Peyer's patch (tissue), 4 donors: ENCODE measurements around the gene SCYGR6. TPM values are rescaled to one million over a fixed set of nuclear protein-coding genes. Genes with fewer than 3 reads are reported as not detected.
A peak's percentile ranks its signal among the peaks of the same experiment; 100 is the strongest.

Experiments
- DNase-seq, 3 donors: peaks; one replicate each; pipeline ENCODE4 v3.0.0-alpha.2; 2017 to 2019
- H3K27ac ChIP-seq, 4 donors: fragments of 200-600 bp; sonication (generic); one replicate each; pipeline ENCODE4 v1.5.1; 2016 to 2019
- H3K27me3 ChIP-seq, 2 donors: fragments of 200-600 bp; sonication (generic); one replicate each; pipeline ENCODE4 v1.5.1; 2019
- H3K36me3 ChIP-seq, 3 donors: fragments of 200-600 bp; sonication (generic); one replicate each; pipeline ENCODE4 v1.5.1; 2016 to 2019
- H3K4me1 ChIP-seq, 4 donors: fragments of 200-600 bp; sonication (generic); one replicate each; pipeline ENCODE4 v1.5.1; 2016 to 2019
- H3K4me3 ChIP-seq, 4 donors: fragments of 200-600 bp; sonication (generic); 1 replicate in 3 of 4; 2 replicates in 1 of 4; pipeline ENCODE4 v1.5.1; 2016 to 2019; ENCODE audit warnings: mild to moderate bottlenecking in 1 of 4
- H3K9me3 ChIP-seq, 4 donors: fragments of 200-600 bp; sonication (generic); one replicate each; pipeline ENCODE4 v1.5.1; 2016 to 2019; ENCODE audit warnings: mild to moderate bottlenecking in 1 of 4
- POLR2A ChIP-seq, 2 donors: fragments of 450-650 bp; IDR thresholded peaks; one replicate each; pipeline ENCODE4 v1.5.1; 2017; ENCODE audit warnings: antibody characterized with exemption in 2 of 2, mild to moderate bottlenecking in 2 of 2, moderate library complexity in 2 of 2
- total RNA-seq, 4 donors: library from RNA; depleted of rRNA; stranded (reverse); fragments of >200 nt; gene quantifications; one replicate each; pipeline ENCODE4 v1.1.0, GENCODE V29; 2016
- TF ChIP-seq, protein P1 (sequence below), 6 experiments: fragments of 450-650 bp in 4 of 6; fragments of 200-600 bp in 2 of 6; sonication (generic) in 1 of 6; IDR thresholded peaks; one replicate each; pipeline ENCODE4 v1.5.1; 2017 to 2019; ENCODE audit warnings: antibody characterized with exemption in 6 of 6, mild to moderate bottlenecking in 3 of 6, moderate library complexity in 1 of 6

The SCYGR6 gene
- total RNA-seq, 4 donors from 2014 or later, result not detected

DNA sequence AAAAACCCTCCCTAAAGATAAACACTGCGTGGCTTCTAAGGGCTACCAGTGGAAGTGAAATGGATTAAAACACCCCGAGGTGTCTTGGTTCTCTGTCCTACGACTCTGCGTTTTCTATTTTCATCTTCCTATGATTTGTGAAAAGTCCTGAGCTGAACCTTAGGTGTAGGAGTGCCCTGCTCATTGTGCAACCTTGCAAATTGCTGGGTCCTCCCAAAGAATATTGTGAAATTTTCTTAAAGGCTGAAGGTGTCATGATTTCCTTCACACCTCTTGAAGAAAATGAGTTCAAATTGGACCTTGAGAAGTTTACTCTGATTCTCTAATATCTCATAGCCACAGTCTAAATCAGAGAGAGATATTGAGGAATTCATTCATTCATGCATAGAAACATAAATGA lies 4.9 kb downstream of the SCYGR6 start:
- H3K36me3 ChIP-seq, result no peaks in the 10 kb centered on the region
- no peaks in the 10 kb centered on the region for H3K27me3 ChIP-seq
- no peak for DNase-seq
- no peak overlapping the region for H3K27ac ChIP-seq
- H3K4me1 ChIP-seq, result peaks cover 0 to 15% (median 0%) of the 10 kb centered on the region in 4 donors
- H3K9me3 ChIP-seq, result no peaks in the 10 kb centered on the region
- TF ChIP-seq POLR2A (IDR thresholded peaks at IDR 0.05), result no peak
- TF ChIP-seq, protein P1, sequence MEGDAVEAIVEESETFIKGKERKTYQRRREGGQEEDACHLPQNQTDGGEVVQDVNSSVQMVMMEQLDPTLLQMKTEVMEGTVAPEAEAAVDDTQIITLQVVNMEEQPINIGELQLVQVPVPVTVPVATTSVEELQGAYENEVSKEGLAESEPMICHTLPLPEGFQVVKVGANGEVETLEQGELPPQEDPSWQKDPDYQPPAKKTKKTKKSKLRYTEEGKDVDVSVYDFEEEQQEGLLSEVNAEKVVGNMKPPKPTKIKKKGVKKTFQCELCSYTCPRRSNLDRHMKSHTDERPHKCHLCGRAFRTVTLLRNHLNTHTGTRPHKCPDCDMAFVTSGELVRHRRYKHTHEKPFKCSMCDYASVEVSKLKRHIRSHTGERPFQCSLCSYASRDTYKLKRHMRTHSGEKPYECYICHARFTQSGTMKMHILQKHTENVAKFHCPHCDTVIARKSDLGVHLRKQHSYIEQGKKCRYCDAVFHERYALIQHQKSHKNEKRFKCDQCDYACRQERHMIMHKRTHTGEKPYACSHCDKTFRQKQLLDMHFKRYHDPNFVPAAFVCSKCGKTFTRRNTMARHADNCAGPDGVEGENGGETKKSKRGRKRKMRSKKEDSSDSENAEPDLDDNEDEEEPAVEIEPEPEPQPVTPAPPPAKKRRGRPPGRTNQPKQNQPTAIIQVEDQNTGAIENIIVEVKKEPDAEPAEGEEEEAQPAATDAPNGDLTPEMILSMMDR (IDR thresholded peaks at IDR 0.05), result no peak
- H3K4me3 ChIP-seq, result no peak overlapping the region

DNA sequence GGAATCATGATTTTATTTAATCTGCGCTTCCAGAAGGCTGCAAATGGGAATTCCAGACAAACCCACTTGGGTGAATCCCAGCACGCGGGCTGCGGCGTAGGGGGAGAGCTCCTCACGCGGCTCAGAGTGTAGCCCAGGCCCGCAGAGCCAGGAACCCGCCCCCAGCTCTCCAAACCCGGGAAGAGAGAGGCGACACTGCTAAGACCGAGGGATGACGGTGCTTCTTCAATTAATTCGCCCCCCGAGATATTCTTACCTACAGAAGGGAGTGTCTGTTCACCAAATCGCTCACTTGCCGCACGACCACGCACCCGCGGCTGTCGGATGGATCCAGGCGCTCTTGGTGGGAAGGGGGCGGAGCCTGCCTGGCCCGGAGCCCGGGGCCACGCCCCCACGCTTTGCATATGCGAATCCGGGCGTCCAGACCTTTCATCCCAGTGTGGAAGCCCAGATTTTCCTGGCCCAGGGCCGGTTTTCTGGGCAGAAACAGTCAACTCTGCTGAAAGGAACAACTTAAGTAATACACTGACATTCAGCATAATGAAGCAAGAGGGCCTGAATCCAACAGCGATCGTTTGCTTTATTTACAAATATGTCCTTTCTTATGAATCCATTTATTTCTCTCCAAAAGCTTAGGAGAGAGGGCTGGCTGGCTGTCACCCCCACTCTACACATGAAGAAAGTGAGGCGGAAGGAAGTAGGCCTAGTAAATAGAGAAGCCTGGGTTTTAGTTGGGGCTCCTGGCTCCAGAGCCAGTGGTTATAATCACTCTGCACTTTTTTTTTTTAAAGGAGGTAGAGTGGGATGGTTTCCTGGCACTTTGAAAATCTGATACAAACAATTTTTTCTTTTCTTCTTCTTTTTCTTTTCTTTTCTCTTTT lies 6.6 kb downstream of the SCYGR6 start, which contains the start of gene SLC19A3:
Gene SLC19A3, minus strand, starts transcription at position 342 of the 881 bp plus-strand sequence. CDS start 15,710 bp downstream, outside the sequence.
- Histone ChIP-seq H3K27ac (peak within 1 kb of the TSS in 3 of 4 donors; percentile 25 to 59 (median 48)), H3K9me3 (no peaks in the 10 kb centered on the region), H3K4me3 (peak within 1 kb of the TSS in 3 of 4 donors; percentile 31 to 66 (median 56)), H3K4me1 (peaks cover 0 to 15% (median 0%) of the 10 kb centered on the region in 4 donors), H3K36me3 (no peaks in the 10 kb centered on the region), H3K27me3 (no peaks in the 10 kb centered on the region)
- peak; percentile 45 to 94 (median 92) for DNase-seq
- peak in 1 of 2 donors; percentile 39 for TF ChIP-seq POLR2A (IDR thresholded peaks at IDR 0.05)
- TF ChIP-seq, protein P1 (IDR thresholded peaks at IDR 0.05), result no peak

DNA sequence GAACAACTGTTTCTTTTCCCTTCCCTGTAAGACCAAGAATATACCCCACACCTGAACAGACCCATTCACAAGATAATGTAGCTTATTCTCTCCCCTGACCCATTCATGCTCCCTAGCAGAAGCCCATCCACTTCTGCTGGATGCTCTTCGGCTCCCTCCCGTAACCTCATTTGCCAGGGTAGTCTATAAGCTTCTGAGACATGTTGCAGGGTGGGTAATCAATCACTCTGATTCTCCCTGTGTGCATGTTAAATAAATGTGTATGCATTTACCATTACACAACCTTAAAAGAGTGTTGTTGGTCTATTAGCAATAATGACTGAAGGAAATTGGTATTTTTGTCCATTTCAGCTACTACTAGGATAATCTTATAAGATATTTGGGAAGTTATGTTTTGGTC lies 8.1 kb downstream of the SCYGR6 start:
- Histone ChIP-seq H3K4me3 (no peak overlapping the region), H3K9me3 (no peaks in the 10 kb centered on the region), H3K36me3 (no peaks in the 10 kb centered on the region), H3K4me1 (peaks cover 0 to 15% (median 0%) of the 10 kb centered on the region in 4 donors), H3K27me3 (no peaks in the 10 kb centered on the region), H3K27ac (no peak overlapping the region)
- no peak for DNase-seq
- no peak for TF ChIP-seq POLR2A (IDR thresholded peaks at IDR 0.05)
- TF ChIP-seq, protein P1 (IDR thresholded peaks at IDR 0.05), result no peak

DNA sequence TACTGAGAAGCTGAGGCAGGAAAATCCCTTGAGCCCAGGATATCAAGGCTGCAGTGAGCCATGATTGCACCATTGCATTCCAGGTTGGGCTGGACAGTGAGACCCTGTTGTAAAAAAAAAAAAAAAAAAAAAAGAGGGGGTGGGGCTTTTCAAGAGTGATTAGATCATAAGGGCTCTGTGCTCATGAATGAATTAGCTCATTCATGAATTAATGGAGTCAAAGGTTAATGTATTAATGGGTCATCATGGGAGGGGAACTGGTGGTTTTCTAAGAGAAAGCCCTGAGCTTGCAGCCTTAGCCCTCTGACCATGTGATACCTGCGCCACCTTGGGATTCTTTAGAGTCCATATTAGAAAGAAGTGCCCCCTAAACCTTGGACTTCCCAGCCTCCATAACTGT lies 11.3 kb downstream of the SCYGR6 start:
- peaks cover 0 to 10% (median 0%) of the 10 kb centered on the region in 4 donors for H3K4me1 ChIP-seq
- no peak for DNase-seq
- H3K27ac ChIP-seq, result no peak overlapping the region

DNA sequence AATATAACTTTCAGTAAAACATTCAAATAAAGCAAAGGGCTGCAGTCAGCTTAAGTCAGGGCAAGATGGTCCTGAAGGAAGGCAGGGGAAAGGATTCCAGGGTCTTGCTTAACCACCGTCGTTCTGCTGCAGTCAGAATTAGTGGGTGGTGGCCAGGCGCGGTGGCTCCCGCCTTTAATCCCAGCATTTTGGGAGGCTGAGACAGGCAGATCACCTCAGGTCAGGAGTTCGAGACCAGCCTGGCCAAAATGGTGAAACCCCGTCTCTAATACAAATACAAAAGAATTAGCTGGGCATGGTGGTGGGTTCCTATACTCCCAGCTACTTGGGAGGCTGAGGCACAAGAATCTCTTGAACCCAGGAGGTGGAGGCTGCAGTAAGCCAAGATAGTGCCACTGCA lies 13.6 kb downstream of the SCYGR6 start:
- no peaks in the 10 kb centered on the region for H3K27me3 ChIP-seq
- no peak overlapping the region for H3K27ac ChIP-seq
- H3K4me1 ChIP-seq, result peaks cover 0 to 9% (median 0%) of the 10 kb centered on the region in 4 donors
- no peaks in the 10 kb centered on the region for H3K36me3 ChIP-seq
- no peak overlapping the region for H3K4me3 ChIP-seq
- TF ChIP-seq, protein P1 (IDR thresholded peaks at IDR 0.05), result no peak
- no peak for TF ChIP-seq POLR2A (IDR thresholded peaks at IDR 0.05)
- no peaks in the 10 kb centered on the region for H3K9me3 ChIP-seq
- no peak for DNase-seq

More for the DNA sequence above, 11.3 kb downstream of the SCYGR6 start:
- H3K4me3 ChIP-seq, result no peak overlapping the region
- no peaks in the 10 kb centered on the region for H3K36me3 ChIP-seq
- H3K9me3 ChIP-seq, result no peaks in the 10 kb centered on the region
- no peaks in the 10 kb centered on the region for H3K27me3 ChIP-seq
- TF ChIP-seq, protein P1 (IDR thresholded peaks at IDR 0.05), result no peak
- no peak for TF ChIP-seq POLR2A (IDR thresholded peaks at IDR 0.05)
